GM18867 (cell line): ENCODE data around the gene SLC7A14.

Experiments
- ATAC-seq: cut with Tn5 transposase; IDR thresholded peaks from one replicate; pipeline ENCODE4 v1.9.1; 2021; ENCODE audit warnings: mild to moderate bottlenecking, moderate library complexity; ENCODE audit not compliant: unreplicated experiment

SLC7A14 gene

DNA sequence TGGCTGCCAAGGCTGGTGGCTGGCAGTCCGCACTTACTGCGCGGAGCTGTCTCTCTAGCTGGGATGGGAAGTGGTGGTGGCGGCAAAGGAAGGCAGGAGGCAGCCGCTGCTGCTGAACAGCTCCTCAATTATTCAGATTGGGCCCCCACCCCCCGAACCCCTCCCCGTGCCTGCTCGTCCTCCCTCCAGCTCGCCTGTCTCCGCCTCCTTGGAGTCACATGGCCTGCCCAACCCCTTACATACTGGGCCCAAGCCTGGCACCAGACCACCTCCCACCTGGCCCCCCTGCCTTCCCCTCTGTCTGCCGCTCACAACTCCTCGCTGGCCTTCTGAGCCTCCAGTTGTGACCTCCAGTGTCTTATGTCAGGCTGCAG, at the start of gene SLC7A14:
Gene SLC7A14 (minus strand): TSS at position 139 of the 374 bp plus-strand sequence. CDS start 59,139 bp downstream, outside the sequence.
- no peak for ATAC-seq

DNA sequence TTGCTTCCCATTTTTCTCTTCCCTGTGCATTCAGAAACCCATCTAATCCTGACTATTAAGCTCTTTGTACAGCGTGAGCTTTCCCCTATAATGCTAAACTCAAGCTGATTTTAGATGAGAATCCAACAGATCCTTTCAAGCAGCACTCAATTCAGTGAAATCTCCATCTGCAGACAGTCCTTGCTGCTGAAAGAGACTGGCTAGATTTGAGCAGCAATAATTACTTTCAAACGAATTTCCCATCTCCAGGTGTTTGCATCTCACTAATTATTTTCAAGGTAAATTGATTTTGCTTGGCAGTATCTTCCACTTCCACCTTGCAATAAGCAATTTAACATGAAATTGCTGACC, 49.5 kb upstream of the SLC7A14 start:
- ATAC-seq: no peak

DNA sequence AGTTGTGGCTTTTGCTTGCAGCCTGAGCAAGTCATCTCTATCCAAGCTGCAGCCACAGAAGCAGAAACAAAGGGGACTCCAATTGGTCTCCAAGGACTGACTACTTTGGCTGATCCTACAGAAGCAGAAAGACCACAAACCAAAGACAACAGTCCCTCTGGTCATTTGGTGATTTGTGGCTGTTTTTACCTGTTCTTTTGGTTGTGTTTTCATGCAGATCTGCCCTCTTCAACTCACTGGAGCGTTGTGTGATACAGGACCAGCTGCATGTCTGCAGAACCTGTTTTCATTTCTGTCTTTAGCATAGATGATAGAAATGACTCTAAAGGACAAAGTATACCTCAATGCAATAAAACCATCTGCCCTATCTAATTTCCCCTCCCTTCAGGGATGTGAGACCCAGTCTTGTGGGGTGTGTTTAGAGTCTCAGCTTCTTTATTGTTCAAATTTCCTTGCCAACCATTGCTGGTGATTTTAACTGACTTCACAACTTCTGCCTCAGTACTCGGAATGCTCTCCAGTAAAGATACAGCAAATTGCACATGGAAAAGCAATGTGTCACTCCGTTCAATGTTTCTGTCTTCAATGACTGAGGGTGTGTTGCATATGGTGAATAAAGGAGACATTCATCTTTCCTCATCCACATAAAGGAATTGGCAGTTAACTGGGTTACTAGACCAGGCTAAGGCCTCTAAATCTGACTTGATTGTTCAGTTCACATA, 48.9 kb upstream of the SLC7A14 start:
- ATAC-seq: peak; percentile 65

- no peak for ATAC-seq
These were observed 47.7 kb upstream of the SLC7A14 start for GRCh38 chr3:170633573-170633972.

DNA sequence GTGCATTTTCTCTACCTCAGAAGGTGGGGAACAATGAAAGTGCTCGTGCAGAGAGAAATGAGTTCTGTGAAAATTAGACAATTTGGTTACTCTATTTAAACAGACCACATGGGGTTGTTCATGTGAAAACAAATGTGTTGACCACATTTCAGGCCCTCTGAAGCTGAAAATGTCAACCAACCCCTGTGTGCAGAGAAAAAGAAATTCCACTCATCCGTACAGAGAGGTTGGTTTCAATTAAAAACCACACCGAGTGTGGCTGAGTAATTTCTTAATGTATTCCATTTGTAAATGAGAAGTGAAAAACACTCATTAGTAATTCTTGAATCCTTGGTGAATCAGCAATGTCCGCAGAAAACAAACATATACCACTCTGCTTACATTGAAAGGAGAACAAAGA, 46.9 kb upstream of the SLC7A14 start:
- peak; percentile 85 for ATAC-seq

GRCh38 chr3:170631755-170632488, 46.0 kb upstream of the SLC7A14 start:
- ATAC-seq: no peak

- no peak for ATAC-seq
These were observed 37.6 kb upstream of the SLC7A14 start for GRCh38 chr3:170623524-170623923.

DNA sequence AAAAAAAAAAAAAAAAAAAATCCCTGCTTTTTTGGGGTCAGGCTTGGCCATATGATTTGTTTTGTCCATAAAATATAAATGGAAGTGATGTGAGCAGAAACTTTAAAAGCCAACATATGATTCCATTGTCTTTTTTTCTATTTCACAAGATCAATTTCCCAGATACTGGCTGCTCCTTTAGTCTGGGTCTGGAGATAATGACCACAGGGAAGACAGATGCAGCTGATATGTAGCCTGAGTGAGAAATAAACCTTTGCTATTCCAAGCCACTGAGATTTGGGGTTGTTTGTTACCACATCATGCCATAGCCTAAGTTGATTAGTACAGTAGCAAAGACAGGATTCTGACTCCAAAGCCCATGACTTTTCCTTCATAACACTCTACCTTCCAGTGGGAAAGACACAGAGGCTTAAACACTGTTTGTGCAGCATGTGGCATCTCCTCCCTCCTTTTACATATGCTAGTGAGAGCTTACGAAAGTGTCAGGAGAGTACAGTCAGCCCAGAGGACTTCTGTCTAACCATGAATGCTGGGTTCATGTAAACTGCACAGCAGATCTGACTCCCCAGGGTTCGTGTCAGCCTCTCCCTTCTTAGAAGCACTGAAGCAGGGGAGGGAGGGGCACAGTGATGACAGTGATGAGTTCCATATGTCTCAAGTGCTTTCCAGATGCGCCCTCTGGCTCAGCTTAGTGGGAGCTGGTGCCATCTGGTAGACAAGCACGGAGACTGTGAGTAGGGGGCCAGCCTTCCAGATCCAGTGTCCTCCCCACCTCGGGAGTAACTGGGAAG, 36.7 kb upstream of the SLC7A14 start:
- ATAC-seq: peak; percentile 46

DNA sequence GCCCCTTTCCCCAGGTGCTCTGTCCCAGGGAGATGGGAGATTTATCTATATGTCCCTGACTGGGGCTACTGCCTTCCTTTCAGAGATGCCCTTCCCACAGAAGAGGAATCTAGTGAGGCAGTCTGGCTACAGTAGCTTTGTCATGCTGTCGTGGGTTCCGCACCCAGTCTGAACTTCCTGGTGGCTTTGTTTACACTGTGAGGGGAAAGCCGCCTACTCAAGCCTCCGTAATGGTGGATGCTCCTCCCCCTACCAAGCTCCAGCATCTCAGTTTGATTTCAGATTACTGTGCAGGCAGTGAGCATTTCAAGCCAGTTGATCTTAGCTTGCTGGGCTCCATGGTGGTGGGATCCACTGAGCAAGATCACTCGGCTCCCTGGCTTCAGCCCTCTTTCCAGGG, 35.4 kb upstream of the SLC7A14 start:
- ATAC-seq: no peak

DNA sequence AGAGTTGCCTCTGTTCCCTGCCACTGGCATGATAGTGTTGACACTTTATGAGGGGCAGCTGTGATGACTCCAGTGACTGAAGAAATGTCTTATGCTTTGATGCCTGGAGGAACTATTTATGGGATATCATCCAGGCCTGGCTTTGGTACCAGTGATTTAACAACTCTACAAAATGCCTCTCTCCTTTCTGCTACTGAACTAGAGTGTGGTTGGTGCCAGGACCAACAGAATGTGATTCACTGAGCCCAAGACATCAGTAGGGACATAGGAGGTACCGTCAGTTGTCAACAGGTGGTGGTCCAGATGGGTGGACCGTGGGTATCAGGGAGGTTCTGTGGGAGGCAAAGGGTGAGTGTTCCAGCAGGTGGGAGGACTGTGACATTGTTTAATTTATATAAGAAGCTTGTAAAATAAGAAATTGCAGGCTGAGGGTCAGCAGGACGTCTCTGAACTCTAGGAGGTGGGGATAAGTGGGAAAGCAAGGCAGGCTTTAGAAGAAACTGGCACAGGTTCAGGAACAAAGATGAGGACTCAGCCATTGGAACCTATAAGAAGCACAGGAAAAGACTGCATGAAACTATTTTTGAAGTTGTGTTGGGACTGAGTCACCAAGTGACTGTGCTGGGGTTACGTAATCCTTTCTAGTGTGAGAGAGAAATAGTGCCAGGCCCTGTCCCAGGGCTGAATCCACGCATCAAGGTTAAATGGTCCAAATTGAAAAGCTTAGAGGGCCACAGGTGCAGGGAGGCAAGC, 28.5 kb upstream of the SLC7A14 start:
- no peak for ATAC-seq

DNA sequence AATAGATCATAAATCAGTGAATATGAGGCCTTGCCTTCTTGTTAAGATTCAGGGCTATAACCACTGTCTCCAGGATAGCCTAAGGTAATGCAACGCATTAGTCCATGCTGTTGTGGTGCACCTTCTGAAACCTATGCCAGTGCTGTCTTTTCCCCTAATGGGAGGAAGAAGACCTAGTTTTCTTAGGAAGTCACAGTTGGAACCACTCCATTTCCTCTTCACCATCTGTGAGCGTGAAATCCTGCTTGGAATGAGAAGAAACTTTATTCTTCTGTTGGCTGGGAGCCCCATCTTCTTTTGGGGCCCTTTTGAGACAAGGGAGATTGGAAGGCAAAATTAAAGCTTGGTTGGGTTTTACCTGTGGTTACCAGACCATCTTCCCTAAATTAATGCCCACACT, 25.9 kb upstream of the SLC7A14 start:
- no peak for ATAC-seq

DNA sequence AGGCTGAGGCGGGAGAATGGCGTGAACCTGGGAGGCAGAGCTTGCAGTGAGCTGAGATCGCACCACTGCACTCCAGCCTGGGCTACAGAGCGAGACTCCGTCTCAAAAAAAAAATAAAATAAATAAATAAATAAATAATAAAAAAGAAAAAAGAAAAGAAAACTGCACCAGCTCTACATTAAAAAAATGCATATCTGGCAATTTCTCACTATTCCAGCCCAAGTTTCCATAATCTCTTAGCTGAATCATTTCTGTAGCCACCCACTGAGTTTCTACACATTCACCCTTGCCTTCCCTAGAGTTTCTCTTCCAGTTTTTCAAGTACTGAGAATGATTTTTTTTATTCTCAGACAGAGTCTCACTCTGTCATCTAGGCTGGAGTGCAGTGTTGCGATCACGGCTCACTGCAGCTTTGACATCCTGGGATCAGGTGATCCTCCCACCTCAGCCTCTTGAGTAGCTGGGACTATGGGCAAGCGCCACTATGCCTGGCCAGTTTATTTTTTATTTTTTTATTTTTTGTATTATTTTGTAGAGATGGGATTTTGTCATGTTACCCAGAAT, 24.5 kb upstream of the SLC7A14 start:
- ATAC-seq: no peak

GRCh38 chr3:170608475-170608874, 22.6 kb upstream of the SLC7A14 start:
- no peak for ATAC-seq

- ATAC-seq: no peak
These were observed 20.8 kb upstream of the SLC7A14 start for GRCh38 chr3:170606675-170607074.

DNA sequence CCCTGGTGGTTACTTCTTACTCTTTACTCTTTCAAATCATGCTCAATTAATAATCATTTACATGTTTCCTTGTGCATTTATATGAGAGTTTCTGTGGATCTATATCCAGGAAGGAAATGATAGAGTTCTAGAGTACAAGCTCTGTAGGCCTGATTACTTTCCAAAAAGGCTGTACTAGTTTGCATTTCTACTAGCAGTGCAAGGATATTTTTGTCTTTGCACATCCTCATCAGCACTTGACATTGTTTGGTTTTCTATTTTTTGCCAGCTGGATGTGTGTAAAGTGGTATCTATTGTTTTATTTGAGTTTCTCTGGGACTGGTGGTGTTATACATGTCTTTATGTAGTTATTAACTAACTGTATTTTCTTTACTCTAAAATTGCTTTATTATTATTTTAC, 19.6 kb upstream of the SLC7A14 start:
- ATAC-seq: no peak

- ATAC-seq: no peak
These were observed 18.1 kb upstream of the SLC7A14 start for GRCh38 chr3:170603770-170604510.

DNA sequence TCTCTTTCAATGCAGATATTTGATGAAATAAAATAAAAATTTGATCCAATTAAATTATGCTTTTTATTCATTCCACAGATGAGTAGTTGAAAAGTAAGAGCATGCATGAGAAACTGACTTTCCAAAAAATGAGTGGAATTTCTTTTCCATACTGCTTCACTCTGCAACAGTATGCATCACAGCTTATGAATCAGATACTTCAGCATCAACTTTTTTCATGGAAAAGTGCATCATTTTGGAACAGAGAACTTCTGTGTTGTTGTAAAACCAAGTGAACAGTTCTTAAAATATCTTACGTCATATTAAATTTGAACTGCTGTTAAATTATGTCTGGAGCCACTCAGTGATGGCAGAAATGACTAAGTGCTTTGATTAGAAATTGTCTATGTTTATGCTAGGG, 16.7 kb upstream of the SLC7A14 start:
- ATAC-seq: no peak

GRCh38 chr3:170600005-170600624, 14.2 kb upstream of the SLC7A14 start:
- ATAC-seq: no peak

DNA sequence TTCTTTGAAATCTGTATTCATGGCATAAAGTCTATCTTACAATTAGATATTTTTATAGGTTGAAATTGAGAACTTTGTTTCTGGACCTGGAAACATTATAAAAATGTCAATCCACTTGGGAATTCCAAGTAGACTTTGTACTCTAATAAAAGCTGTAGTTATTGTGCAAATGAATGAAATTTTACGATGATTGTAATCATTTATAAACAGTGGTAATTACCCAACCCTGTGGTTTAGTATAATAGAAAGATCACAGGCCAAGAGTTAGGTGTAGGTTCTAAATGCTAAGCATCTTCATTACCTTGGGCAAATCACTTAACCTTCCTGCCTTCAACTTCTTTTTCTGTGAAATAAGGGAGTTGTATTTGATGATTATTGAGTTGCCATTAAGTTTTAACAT, 13.2 kb upstream of the SLC7A14 start:
- ATAC-seq: no peak

GRCh38 chr3:170598091-170598502, 12.2 kb upstream of the SLC7A14 start:
- no peak for ATAC-seq
